OCI-LY3 (cell line): Measurements from ENCODE around the gene CPM.

Experiments used
- CTCF ChIP-seq: fragments of 200-600, 300-600 bp; sonication (generic); IDR thresholded peaks from 2 replicates; pipeline ENCODE4 v1.5.1; 2014; ENCODE audit warnings: antibody characterized with exemption, low read length, low read depth
- EZH2phosphoT487 ChIP-seq: fragments of 200-600 bp; shearing (Covaris generic); IDR thresholded peaks from 2 replicates; pipeline ENCODE4 v1.6.1; 2018; ENCODE audit warnings: antibody characterized with exemption, mixed run types, low read depth

GRCh38 chr12:68839183-68840147 lies 93.5 kb downstream of the CPM start:
- TF ChIP-seq CTCF (no peak), EZH2phosphoT487 (no peak)
